NT2/D1 (cell line): Measurements from ENCODE around the gene CLSTN2.

ENCODE experiments used
- DNase-seq: peaks from one replicate; pipeline ENCODE4 v3.0.0-alpha.2; 2011; ENCODE audit warnings: low read depth, low spot score
- H3K27me3 ChIP-seq: 2 replicates; pipeline ENCODE4 v1.6.0; 2011; ENCODE audit warnings: mild to moderate bottlenecking; ENCODE audit not compliant: insufficient read length, insufficient read depth
- H3K36me3 ChIP-seq: 2 replicates; pipeline ENCODE4 v1.6.1; 2011; ENCODE audit warnings: mild to moderate bottlenecking, low read length, mixed read lengths; ENCODE audit not compliant: insufficient read depth, insufficient read length
- H3K4me1 ChIP-seq: 2 replicates; pipeline ENCODE4 v1.5.1; 2011; ENCODE audit not compliant: insufficient read depth, insufficient read length
- H3K4me3 ChIP-seq: 2 replicates; pipeline ENCODE4 v1.5.1; 2011; ENCODE audit warnings: low read depth; ENCODE audit not compliant: insufficient read length
- H3K9ac ChIP-seq: 2 replicates; pipeline ENCODE4 v1.6.0; 2011; ENCODE audit warnings: low read depth; ENCODE audit not compliant: insufficient read length
- H3K9me3 ChIP-seq: 2 replicates; pipeline ENCODE4 v1.5.1; 2011; ENCODE audit warnings: mild to moderate bottlenecking, low read length; ENCODE audit not compliant: insufficient read depth
- SUZ12 ChIP-seq: IDR thresholded peaks from 2 replicates; pipeline ENCODE4 v1.6.1; 2011; ENCODE audit not compliant: insufficient read length, insufficient read depth; ENCODE audit errors: extremely low read depth
- YY1 ChIP-seq: IDR thresholded peaks from 2 replicates; pipeline ENCODE4 v1.6.1; 2011; ENCODE audit not compliant: insufficient read length, insufficient read depth
- ZNF274 ChIP-seq: IDR thresholded peaks from 2 replicates; pipeline ENCODE4 v1.6.1; 2011; ENCODE audit warnings: mild to moderate bottlenecking, low read depth, low read length

Gene CLSTN2

DNA sequence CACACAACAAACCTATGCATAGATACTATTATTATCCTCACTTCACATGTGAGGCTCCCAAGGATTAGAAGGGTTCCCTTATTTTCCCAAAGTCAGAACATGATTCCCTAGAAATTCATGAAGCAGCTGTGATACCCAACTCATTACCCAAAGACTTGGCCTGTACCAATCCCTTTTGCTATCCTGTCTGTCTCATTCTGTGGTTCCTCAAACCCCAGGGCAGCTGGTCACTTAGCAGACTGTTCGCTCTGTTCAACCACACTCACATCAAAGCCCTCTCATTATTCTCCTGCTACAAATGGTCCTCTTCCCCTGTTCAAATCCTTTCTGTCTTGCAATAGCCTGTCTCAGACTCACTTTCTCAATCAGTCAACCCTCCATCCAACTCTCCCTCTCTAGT is 588.6 kb downstream of the CLSTN2 start:
- Histone ChIP-seq H3K36me3 (no peaks in the 10 kb centered on the region), H3K4me1 (peaks cover 4% of the 10 kb centered on the region), H3K27me3 (no peaks in the 10 kb centered on the region), H3K4me3 (no peak overlapping the region), H3K9me3 (peaks cover 8% of the 10 kb centered on the region), H3K9ac (no peak overlapping the region)
- TF ChIP-seq YY1 (no peak), ZNF274 (no peak), SUZ12 (no peak)
- no peak for DNase-seq

DNA sequence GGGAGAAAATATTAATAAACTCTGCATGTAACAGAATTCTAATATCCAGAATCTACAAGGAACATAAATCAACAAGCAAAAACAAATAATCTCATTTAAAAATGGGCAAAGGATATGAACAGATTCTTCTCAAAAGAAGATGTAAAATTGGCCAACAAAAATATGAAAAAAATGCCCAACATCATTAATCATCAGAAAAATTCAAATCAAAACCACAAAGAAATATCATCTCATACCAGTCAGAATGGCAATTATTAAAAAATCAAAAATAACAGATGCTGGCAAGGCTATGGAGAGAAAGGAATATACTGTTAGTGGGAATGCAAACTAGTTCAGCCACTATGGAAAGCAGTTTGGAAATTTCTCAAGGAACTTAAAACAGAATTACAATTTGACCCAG is 592.2 kb downstream of the CLSTN2 start:
- Histone ChIP-seq H3K4me1 (peaks cover 2% of the 10 kb centered on the region), H3K9ac (no peak overlapping the region), H3K9me3 (no peaks in the 10 kb centered on the region), H3K36me3 (no peaks in the 10 kb centered on the region), H3K4me3 (no peak overlapping the region), H3K27me3 (no peaks in the 10 kb centered on the region)
- no peak for DNase-seq
- TF ChIP-seq YY1 (no peak), SUZ12 (no peak), ZNF274 (no peak)

DNA sequence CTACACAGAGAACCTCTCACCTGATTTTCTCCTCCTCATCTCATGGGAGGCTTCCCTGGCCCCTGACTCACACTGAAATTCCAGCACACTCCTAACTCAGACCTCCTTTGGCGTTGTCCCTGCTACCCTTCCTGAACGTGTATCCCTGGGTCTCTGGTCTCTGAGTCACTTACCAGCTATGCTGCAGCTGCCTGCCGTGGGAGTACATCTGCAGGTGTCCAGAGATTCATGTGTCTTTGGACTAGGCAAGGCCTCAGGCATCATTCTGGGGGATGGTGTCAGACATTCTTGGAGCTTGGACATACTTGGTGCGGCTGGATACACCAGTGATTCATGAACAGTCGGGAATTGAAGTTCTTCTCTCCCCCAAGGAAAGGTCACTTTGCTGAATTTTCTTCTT is 594.1 kb downstream of the CLSTN2 start:
- H3K9ac ChIP-seq: no peak overlapping the region
- no peaks in the 10 kb centered on the region for H3K36me3 ChIP-seq
- H3K9me3 ChIP-seq: no peaks in the 10 kb centered on the region
- TF ChIP-seq ZNF274: no peak
- no peak for TF ChIP-seq YY1
- TF ChIP-seq SUZ12: no peak
- H3K4me1 ChIP-seq: no peaks in the 10 kb centered on the region
- no peak overlapping the region for H3K4me3 ChIP-seq
- no peaks in the 10 kb centered on the region for H3K27me3 ChIP-seq
- peak; percentile 3 for DNase-seq

DNA sequence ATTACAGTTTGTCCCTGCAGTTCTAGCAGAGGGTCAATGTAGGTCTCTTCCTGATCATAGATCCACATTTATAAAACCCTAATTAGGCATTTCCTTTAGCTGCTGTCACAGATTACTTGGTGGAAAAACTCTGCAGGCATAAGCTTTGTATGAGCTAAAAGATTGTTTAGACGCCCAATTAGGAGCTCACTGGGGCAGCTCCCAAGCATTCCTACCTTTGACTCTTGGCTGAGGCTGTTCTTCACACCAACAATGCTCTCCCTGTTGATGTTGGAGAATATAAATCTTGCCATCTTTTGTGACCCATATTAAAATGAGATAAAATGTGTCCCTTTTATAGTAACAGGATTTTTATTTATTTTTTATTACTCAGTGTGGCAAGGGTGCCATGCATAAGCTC is 594.6 kb downstream of the CLSTN2 start:
- H3K9ac ChIP-seq: no peak overlapping the region
- H3K9me3 ChIP-seq: no peaks in the 10 kb centered on the region
- no peaks in the 10 kb centered on the region for H3K36me3 ChIP-seq
- H3K4me3 ChIP-seq: no peak overlapping the region
- no peaks in the 10 kb centered on the region for H3K4me1 ChIP-seq
- DNase-seq: no peak
- TF ChIP-seq SUZ12 (no peak), ZNF274 (no peak), YY1 (no peak)
- H3K27me3 ChIP-seq: no peaks in the 10 kb centered on the region

DNA sequence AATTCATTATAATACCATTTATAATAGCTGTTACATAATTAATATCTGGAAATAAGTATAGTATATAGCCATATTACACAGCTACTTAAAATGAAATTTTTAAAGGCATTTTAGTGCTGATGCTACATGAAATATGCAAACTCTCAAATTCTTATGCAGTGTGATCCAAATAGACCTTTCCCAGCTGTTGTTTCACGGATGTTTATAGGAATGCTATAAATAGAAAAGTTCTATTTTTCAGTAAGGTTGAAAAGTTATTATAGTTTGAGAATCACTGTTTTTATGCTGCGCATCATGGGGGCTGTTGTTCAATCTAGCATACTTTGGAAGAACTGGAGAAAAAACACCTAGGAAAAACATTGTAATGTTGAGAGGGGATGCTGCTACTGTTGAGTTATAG is 595.1 kb downstream of the CLSTN2 start:
- no peak overlapping the region for H3K4me3 ChIP-seq
- no peaks in the 10 kb centered on the region for H3K9me3 ChIP-seq
- no peak overlapping the region for H3K9ac ChIP-seq
- no peaks in the 10 kb centered on the region for H3K27me3 ChIP-seq
- no peak for DNase-seq
- no peaks in the 10 kb centered on the region for H3K36me3 ChIP-seq
- H3K4me1 ChIP-seq: no peaks in the 10 kb centered on the region
- TF ChIP-seq SUZ12: no peak
- no peak for TF ChIP-seq YY1
- no peak for TF ChIP-seq ZNF274

DNA sequence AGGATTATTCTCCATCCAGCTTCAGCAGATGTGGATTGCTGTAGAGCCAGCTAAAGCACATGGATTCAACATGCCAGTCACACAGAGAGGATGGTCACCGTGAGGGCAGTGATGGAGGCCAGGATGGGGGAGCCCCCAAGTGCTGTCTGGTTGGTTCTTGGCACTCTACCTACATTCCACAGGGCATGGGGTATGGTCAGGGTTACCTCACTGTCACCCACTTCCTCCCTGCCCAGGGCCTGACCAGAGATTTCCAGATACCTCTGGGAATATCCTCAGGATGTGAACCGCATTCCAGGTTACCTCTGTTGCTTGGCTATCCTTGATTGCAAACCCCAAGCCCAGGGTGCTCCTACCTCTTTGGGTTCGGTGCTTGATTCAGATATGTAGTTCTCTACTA is 595.6 kb downstream of the CLSTN2 start:
- Histone ChIP-seq H3K4me3 (no peak overlapping the region), H3K36me3 (no peaks in the 10 kb centered on the region), H3K9me3 (no peaks in the 10 kb centered on the region), H3K4me1 (no peaks in the 10 kb centered on the region), H3K9ac (no peak overlapping the region), H3K27me3 (no peaks in the 10 kb centered on the region)
- no peak for DNase-seq
- TF ChIP-seq YY1: no peak
- no peak for TF ChIP-seq SUZ12
- no peak for TF ChIP-seq ZNF274

DNA sequence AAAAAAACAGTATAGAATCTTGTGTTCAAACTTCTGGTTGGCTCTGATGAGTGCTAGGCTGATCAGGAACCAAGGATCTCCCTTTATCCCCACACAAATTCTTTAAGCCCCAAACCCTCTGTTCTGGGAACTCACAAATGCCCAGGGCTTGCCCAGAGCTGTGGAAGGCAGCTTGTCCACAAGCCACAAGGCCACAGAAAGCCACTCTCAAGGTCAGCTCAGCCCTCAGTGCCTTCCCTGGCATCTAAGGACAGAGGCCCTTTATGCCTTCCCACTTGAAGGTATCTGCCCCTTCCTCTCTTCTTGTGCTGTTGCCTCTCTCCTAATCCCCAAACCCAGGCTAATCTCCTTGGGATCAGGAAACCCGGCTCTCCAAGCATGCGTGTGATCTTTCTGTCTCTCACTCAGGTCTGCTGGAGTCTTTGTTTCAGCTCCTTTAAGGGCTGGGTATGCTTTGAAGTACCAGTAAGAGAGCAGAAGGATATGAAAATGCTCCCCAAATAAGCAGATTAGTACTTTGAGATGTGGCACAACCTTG is 597.9 kb downstream of the CLSTN2 start:
- no peaks in the 10 kb centered on the region for H3K27me3 ChIP-seq
- TF ChIP-seq YY1: no peak
- no peak for TF ChIP-seq ZNF274
- TF ChIP-seq SUZ12: no peak
- no peak overlapping the region for H3K4me3 ChIP-seq
- H3K9me3 ChIP-seq: no peaks in the 10 kb centered on the region
- H3K9ac ChIP-seq: no peak overlapping the region
- DNase-seq: no peak
- no peaks in the 10 kb centered on the region for H3K4me1 ChIP-seq
- no peaks in the 10 kb centered on the region for H3K36me3 ChIP-seq
